HepG2 (cell line): ENCODE data around the gene GALNT10.

Experiments used
- CTCF ChIP-seq: sonication (generic); formaldehyde crosslinking; IDR thresholded peaks from 2 replicates; pipeline ENCODE4 v1.5.0; 2020; ENCODE audit warnings: mild to moderate bottlenecking, missing genetic modification reagents, moderate library complexity
- FOSL1 ChIP-seq: sonication (generic); formaldehyde crosslinking; IDR thresholded peaks from 2 replicates; pipeline ENCODE4 v1.9.0; 2021; ENCODE audit warnings: missing genetic modification reagents, borderline replicate concordance
- MYC ChIP-seq: sonication (generic); formaldehyde crosslinking; IDR thresholded peaks from 2 replicates; pipeline ENCODE4 v1.9.0; 2021; ENCODE audit warnings: missing genetic modification reagents, borderline replicate concordance
- POLR2AphosphoS5 ChIP-seq: IDR thresholded peaks from 2 replicates; pipeline ENCODE4 v1.6.1; 2012; ENCODE audit warnings: low read depth, low read length
- SIN3A ChIP-seq: IDR thresholded peaks from 2 replicates; pipeline ENCODE4 v1.6.1; 2011; ENCODE audit warnings: low read depth, mild to moderate bottlenecking, control low read depth, low read length, borderline replicate concordance
- SP1 ChIP-seq, 2 experiments: fragments of 450-650 bp in 1 of 2; sonication (generic) in 1 of 2; formaldehyde crosslinking in 1 of 2; IDR thresholded peaks; 2 replicates each; pipeline versions ENCODE4 v1.4.0 to v1.6.1; 2016 to 2020; ENCODE audit warnings: missing genetic modification reagents in 1 of 2
- ZNF639 ChIP-seq: conservative IDR thresholded peaks from 2 replicates; pipeline ENCODE4 v1.6.1; 2018; ENCODE audit warnings: missing genetic modification reagents
- ZSCAN5A ChIP-seq: sonication (generic); formaldehyde crosslinking; IDR thresholded peaks from 2 replicates; pipeline ENCODE4 v1.8.0; 2022; ENCODE audit warnings: mild to moderate bottlenecking, missing genetic modification reagents, borderline replicate concordance

- TF ChIP-seq FOSL1 (CRISPR knock-in tag): no peak
- TF ChIP-seq POLR2AphosphoS5: no peak
- no peak for TF ChIP-seq SP1 (IDR thresholded peaks at IDR 0.05)
- no peak for TF ChIP-seq SP1 (CRISPR knock-in tag; IDR thresholded peaks at IDR 0.05)
- no peak for TF ChIP-seq ZSCAN5A (CRISPR knock-in tag)
- TF ChIP-seq SIN3A: no peak
- no peak for TF ChIP-seq MYC
- no peak for TF ChIP-seq CTCF (CRISPR knock-in tag)
- TF ChIP-seq ZNF639 (CRISPR knock-in tag): no peak
Observed at GRCh38 chr5:154345255-154345952, 154.9 kb downstream of the GALNT10 start.
